HG03354 (cell line): Measurements from ENCODE around the gene TMEM242.

Experiments
- ATAC-seq: cut with Tn5 transposase; IDR thresholded peaks from one replicate; pipeline ENCODE4 v1.9.1; 2021; ENCODE audit warnings: mild to moderate bottlenecking; ENCODE audit not compliant: unreplicated experiment, poor library complexity, severe bottlenecking

Gene TMEM242

DNA sequence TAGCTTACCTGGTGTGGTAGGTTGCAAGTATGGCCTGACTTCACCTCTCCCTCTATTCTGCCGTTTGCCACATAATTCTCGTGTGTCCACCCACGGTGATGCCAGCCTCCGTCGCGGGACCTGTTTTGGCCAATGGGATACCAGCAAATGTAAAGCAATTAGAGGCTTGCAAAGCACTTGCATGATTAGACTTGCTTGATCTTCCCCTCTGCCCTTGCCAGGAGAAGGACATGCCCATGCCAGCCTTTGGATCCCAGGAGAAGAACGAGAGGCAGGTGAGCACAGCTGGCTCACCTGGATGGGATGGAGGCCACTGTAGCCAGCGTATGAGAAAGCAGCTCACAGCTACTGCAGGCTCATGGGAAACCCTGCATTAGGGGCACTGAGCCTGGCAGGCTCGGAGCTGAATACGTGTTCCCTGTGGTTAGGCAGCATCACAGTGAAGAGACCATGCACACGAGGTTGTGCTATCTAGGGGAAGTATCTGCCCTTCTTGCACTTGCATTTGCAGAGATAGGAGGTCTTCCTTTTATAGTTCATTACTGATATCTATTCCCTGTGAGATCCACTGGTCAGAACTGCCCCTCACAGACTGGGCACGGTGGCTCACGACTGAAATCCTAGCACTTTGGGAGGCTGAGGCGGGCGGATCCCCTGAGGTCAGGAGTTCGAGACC is 62.4 kb downstream of the TMEM242 start:
- ATAC-seq: no peak

DNA sequence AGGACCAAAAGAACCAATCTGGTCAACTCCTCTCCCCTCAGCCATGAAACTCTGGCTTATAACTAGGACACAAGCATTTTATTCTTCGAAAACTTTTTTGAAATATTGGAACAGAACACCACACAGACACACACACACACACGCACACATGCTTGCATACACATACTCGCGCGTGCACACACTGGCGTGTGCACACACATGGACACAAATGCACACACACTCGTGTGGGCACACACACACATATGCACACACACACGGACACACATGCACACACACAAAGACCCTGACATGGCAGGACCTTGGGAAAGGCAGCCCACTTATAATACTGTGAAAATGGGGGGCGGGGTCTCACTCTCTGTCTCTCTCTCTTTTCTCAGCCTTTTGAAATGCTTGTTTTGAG is 63.9 kb downstream of the TMEM242 start:
- ATAC-seq: no peak

DNA sequence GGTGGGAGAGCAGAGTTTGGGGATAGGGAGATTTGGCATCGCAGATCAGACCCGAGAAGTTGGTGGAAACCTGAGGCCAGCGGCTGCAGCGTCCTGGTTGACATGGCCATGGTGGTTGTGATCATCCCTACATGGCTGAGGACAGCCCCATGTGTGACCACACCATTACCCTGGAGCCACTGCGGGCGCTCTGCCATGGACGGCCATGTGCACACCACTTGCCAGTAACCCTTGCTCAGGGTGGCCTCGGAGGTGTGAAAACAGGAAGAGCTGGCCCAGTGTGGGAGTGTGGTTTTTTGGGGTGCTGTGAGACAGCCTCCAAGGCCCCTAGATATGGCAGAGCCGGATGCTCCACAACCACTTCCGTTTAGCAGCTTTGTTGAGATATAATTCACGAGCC is 64.4 kb downstream of the TMEM242 start:
- no peak for ATAC-seq

GRCh38 chr6:157255079-157255478 is 68.2 kb downstream of the TMEM242 start:
- ATAC-seq: no peak

GRCh38 chr6:157254538-157254937 is 68.8 kb downstream of the TMEM242 start:
- no peak for ATAC-seq

GRCh38 chr6:157253699-157254098 is 69.6 kb downstream of the TMEM242 start:
- no peak for ATAC-seq

DNA sequence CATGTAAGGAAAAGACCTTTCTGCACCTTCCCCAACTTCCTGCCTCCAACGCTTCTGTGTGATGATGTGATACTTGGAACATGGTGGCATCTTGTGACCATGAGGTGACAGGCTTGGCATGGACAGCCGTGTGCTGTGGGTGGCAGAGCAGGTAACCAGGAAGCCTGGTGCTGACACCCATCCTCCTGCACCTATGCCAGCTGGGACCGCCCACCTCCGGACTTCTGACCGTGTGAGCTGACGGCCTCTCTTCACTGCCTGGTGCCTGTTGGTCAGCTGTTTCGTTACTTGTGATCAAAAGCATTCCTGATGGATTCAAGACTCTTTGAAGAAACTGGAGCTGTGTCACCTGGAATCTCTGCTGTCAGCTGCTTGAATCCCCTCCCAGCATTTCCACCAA is 70.3 kb downstream of the TMEM242 start:
- no peak for ATAC-seq

- no peak for ATAC-seq
These were observed 71.6 kb downstream of the TMEM242 start for GRCh38 chr6:157251586-157252247.

DNA sequence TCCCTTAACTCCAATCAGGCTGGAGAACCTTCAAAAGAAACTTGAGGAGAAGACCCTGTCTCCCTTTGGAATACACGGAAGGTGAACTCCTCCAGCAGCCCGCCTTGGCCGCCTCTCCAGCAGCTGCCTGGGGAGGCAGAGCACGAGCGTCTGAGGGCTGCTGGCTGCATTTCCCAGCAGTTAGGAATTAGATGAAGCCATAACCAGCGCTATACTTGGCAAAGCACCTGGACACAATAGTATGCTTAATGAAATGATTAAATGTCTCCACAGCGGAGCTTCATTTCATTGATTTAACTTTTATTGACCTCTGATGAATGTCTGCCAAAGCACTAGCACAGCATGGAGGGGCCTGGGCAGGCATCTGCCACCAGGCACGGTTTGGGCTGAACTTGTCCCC is 73.5 kb downstream of the TMEM242 start:
- no peak for ATAC-seq

DNA sequence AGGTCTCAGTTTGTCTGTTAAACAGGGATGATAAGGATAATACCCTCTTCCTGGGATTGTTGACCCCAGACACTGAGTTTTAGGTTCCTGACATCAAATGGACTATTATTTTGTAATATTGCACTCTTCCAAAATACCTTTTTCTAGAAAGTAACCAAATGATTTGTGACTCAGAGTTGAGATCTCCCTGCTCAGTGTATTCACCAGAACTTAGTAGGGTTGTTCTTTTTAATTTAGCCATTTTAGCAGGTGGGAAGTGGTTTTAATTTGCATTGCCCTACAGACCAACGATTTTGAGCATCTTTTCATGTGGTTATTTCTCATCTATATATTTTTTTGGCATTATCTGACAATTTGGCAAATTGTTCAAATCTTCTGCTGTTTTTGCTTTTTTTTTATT is 75.1 kb downstream of the TMEM242 start:
- ATAC-seq: no peak

- no peak for ATAC-seq
These were observed 76.4 kb downstream of the TMEM242 start for GRCh38 chr6:157246771-157247484.

GRCh38 chr6:157246048-157246630 is 77.2 kb downstream of the TMEM242 start:
- no peak for ATAC-seq

GRCh38 chr6:157245436-157245835 is 77.9 kb downstream of the TMEM242 start:
- ATAC-seq: no peak

- ATAC-seq: no peak
These were observed 78.5 kb downstream of the TMEM242 start for GRCh38 chr6:157244780-157245179.

- no peak for ATAC-seq
These were observed 79.1 kb downstream of the TMEM242 start for GRCh38 chr6:157244175-157244574.

GRCh38 chr6:157242791-157243190 is 80.5 kb downstream of the TMEM242 start:
- no peak for ATAC-seq

GRCh38 chr6:157240960-157241311 is 82.4 kb downstream of the TMEM242 start:
- ATAC-seq: no peak

GRCh38 chr6:157240059-157240959 is 83.0 kb downstream of the TMEM242 start:
- no peak for ATAC-seq

- ATAC-seq: no peak
These were observed 83.7 kb downstream of the TMEM242 start for GRCh38 chr6:157239671-157240058.
